ENCODE results near the gene PIR.

PIR gene

GRCh38 chrX:15416133-15416993 is 76.8 kb downstream of the PIR start:
- ATAC-seq, result no peak

- ATAC-seq, result no peak
Observed at GRCh38 chrX:15413101-15413500, 80.0 kb downstream of the PIR start.

- no peak for ATAC-seq
Observed at GRCh38 chrX:15410947-15411346, 82.2 kb downstream of the PIR start.

GRCh38 chrX:15410430-15410829 is 82.7 kb downstream of the PIR start:
- no peak for ATAC-seq

- no peak for ATAC-seq
Observed at GRCh38 chrX:15405846-15406245, 87.3 kb downstream of the PIR start.

GRCh38 chrX:15404401-15405096 is 88.6 kb downstream of the PIR start:
- no peak for ATAC-seq

- ATAC-seq, result no peak
Observed at GRCh38 chrX:15401378-15401777, 91.8 kb downstream of the PIR start.

GRCh38 chrX:15399962-15400391 is 93.2 kb downstream of the PIR start:
- ATAC-seq, result no peak

- no peak for ATAC-seq
Observed at GRCh38 chrX:15398874-15399273, 94.3 kb downstream of the PIR start.

GRCh38 chrX:15395789-15396188 is 97.3 kb downstream of the PIR start:
- no peak for ATAC-seq

- no peak for ATAC-seq
Observed at GRCh38 chrX:15391850-15392249, 101.3 kb downstream of the PIR start.

GRCh38 chrX:15384304-15384703 is 108.8 kb downstream of the PIR start, which contains the start of gene VEGFD:
VEGFD (minus strand) TSS chrX:15384413; CDS start chrX:15383946, 467 bp downstream.
- ATAC-seq, result no peak

- ATAC-seq, result no peak
Observed at GRCh38 chrX:15382813-15383212, 110.3 kb downstream of the PIR start.

- ATAC-seq, result no peak
Observed at GRCh38 chrX:15376956-15377355, 116.2 kb downstream of the PIR start.

GRCh38 chrX:15373976-15374375 is 119.2 kb downstream of the PIR start:
- ATAC-seq, result no peak

- ATAC-seq, result no peak
Observed at GRCh38 chrX:15366506-15367352, 126.4 kb downstream of the PIR start.

GRCh38 chrX:15359701-15360100 is 133.4 kb downstream of the PIR start:
- ATAC-seq, result no peak

- no peak for ATAC-seq
Observed at GRCh38 chrX:15358533-15358932, 134.6 kb downstream of the PIR start.

- ATAC-seq, result no peak
Observed at GRCh38 chrX:15356444-15356843, 136.7 kb downstream of the PIR start.

- no peak for ATAC-seq
Observed at GRCh38 chrX:15350329-15350996, 142.7 kb downstream of the PIR start.

GRCh38 chrX:15349046-15349445 is 144.1 kb downstream of the PIR start:
- no peak for ATAC-seq

GRCh38 chrX:15345976-15346375 is 147.2 kb downstream of the PIR start:
- no peak for ATAC-seq

- no peak for ATAC-seq
Observed at GRCh38 chrX:15344106-15344505, 149.0 kb downstream of the PIR start.

Measured in activated CD4-positive, CD25-positive, alpha-beta regulatory T cell treated with anti-CD3 and anti-CD28 coated beads, Interleukin-2, amount 50 U/mL, for 24 hours (primary cell).